ENCODE measurements around the gene ITM2C. TPM values are rescaled to one million over a fixed set of nuclear protein-coding genes. Genes with fewer than 3 reads are reported as not detected.

ITM2C gene
- total and polyA plus RNA-seq, 9 of the 15 experiments (the other 6 are each of a cell fraction or from before 2014, with no cell fraction given): 0.49 to 58.8 (median 21.5) TPM

GRCh38 chr2:230898713-230899091 is 34.0 kb downstream of the ITM2C start (continued):
- no peak for TF ChIP-seq CREB1 (IDR thresholded peaks at IDR 0.05)
- TF ChIP-seq CREB1 (CRISPR knock-in tag; IDR thresholded peaks at IDR 0.05): no peak
- TF ChIP-seq THRB (CRISPR knock-in tag; conservative IDR thresholded peaks at IDR 0.05): no peak
- TF ChIP-seq SMARCC2 (IDR thresholded peaks at IDR 0.05; ENCODE audit: low read depth): no peak
- TF ChIP-seq KLF1 (tag; IDR thresholded peaks at IDR 0.05): no peak
- TF ChIP-seq HDAC2 (IDR thresholded peaks at IDR 0.05): no peak
- no peak for TF ChIP-seq ARID4B (CRISPR knock-in tag; IDR thresholded peaks at IDR 0.05)
- no peak for TF ChIP-seq CLOCK (CRISPR knock-in tag; IDR thresholded peaks at IDR 0.05; ENCODE audit: borderline replicate concordance)
